GM21576 (cell line): ENCODE measurements around the gene C1QBP.
"Not testable (repeated sequence)": the region's sequence is repeated elsewhere in the genome, so short reads cannot be mapped to it uniquely, and the experiment has no call there.

Source experiments
- ATAC-seq: cut with Tn5 transposase; IDR thresholded peaks from one replicate; pipeline ENCODE4 v1.9.1; 2021; ENCODE audit warnings: mild to moderate bottlenecking, moderate library complexity; ENCODE audit not compliant: unreplicated experiment

The C1QBP gene, protein sequence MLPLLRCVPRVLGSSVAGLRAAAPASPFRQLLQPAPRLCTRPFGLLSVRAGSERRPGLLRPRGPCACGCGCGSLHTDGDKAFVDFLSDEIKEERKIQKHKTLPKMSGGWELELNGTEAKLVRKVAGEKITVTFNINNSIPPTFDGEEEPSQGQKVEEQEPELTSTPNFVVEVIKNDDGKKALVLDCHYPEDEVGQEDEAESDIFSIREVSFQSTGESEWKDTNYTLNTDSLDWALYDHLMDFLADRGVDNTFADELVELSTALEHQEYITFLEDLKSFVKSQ

DNA sequence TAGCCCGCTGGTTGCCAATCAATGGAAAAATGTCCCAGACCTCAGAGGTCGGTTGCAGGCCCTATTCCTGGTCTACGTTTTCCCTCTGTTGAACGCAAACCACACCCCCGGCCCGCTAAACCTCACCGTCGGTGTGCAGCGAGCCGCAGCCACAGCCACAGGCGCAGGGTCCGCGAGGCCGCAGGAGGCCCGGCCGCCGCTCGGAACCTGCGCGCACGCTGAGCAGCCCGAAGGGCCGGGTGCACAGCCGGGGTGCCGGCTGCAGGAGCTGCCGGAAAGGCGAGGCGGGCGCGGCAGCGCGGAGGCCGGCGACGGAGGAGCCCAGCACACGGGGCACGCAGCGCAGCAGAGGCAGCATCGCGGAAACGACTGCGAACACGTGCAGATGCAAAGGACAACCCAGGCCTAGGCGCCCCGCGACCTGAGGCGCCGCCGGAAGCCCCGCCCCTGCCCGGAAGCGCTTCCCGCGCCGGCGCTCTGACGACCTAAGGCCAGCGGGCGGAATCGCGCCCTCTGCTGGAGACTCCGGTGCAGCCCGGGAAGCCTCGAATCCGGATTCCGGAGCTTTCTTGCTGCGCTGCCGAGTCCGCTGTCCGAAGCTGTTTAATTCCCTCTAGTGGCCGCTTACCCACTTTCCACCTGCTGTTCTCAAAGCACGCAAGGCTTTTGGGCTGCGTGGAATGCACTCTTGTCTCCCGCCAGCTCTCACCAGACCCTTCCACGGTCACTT, at the start of gene C1QBP:
Gene C1QBP (minus strand): TSS at position 440 of the 730 bp plus-strand sequence. CDS start 82 bp downstream, at position 358.
- peak; percentile 72 for ATAC-seq

DNA sequence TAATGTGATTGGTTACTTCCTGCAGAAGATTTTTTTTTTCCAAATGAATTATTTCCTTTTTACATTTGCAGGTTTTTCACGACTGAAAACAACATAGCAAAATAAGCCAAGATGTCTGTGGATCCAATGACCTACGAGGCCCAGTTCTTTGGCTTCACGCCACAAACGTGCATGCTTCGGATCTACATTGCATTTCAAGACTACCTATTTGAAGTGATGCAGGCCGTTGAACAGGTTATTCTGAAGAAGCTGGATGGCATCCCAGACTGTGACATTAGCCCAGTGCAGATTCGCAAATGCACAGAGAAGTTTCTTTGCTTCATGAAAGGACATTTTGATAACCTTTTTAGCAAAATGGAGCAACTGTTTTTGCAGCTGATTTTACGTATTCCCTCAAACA, 49.8 kb upstream of the C1QBP start:
- ATAC-seq = no peak

DNA sequence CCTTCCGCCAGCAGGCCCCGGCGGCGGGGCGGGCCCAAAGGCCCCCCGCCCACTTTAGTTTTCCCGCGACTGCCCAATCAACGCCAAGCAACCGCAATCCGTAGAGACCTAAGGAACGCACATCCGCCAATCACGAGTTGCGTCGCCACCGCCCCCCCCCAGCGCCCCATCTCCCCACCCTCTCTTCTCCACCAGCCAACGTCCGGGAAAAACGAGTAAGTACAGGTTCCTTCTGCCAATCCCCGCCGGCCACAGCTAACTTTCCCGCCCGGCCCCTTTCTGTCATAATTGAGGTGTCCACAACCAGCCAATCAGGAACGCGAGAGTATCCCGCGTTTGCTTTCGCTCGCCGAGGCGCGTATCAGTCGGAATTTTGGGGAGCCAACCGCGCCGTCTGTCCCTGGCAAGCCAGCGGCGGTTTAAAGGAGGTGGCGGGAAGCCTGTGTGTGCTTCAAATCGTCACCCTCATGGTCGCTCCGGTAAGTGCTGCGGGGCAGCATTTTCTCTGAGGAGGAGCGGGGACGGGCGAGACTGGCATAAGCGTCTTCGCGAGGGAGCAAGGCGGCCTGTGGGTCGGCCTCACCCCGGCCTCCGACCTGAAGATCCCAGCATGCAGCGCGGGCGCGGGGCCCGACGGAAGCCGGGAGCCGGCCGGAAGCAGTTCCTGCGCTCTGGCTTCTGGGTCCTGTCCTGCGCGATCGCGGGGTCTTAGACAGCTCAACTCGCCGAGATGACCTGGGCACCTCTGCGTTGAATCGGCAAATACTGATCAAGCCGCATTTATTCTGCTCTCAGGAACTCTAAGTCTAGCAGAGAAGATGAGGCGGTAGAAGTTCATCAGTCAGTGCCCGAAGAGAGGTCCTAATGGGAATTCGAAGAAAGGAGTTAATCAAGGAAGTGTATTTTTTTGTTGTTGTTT, 47.5 kb upstream of the C1QBP start, which contains the start of gene MIS12:
Gene MIS12 (plus strand): TSS at position 361 of the 919 bp plus-strand sequence. CDS start 2,297 bp downstream, outside the sequence.
- peak; percentile 80 for ATAC-seq

DNA sequence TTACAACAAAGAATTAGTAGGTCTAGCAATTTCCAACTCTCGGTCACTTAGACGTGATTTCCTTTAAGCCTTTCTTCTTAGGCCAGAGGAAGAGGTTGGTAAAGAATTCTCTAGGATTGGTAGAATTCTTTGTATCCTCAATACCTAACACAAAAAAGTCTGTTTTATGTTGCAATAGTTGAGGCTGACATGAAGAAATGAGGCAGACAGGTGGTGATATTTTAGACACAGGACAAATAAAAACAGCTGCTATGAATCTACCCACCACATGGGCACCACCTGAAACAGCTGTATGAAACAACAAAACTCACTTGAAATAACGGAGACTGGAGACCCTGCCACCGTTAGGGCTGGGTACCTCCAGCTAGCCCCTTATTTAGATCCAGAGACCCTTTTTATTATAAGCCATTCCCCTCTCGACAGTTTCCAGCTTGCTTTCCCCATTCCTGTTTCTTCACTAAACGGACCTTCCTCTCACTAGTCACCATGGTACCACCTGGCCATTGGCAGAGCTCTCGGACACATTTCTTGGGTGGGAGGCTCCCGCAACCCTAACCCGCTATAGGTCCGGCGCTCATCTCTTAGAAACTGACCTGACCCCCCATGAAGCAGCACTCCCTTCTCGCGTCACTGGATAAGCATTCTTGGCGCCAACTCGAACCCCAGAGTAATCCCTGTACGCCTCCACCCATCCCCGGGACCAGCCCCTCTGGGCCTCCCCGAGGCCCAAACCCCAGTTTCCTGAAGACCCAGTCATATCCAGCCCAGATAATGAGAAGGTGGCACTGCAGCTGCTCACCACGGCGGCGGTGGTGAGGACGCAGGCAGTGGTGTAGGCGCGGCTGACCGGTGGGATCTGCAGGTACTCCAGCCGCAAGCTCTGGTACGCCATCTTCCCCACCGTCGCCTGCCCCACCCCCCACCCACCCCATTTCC, 46.6 kb upstream of the C1QBP start, which contains the start of gene DERL2:
Gene DERL2 (minus strand): TSS at position 909 of the 936 bp plus-strand sequence. CDS start 17 bp downstream, at position 892.
- peak; percentile 18 for ATAC-seq

DNA sequence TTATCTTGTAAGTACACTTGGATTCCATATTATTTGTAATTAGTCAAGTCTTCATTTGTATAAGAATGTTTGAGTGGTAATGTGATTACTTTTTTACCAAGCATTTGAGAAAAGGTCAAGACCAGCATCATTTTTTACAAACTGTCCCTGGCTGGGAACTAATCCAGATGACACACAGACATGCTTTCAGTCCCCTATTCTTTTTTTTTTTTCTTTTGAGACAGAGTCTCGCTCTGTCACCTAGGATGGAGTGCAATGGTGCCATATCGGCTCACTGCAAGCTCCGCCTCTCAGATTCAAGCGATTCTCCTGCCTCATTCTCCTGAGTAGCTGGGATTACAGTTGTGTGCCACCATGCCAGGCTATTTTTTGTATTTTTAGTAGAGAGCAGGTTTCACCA, 42.5 kb upstream of the C1QBP start:
- ATAC-seq = no peak

DNA sequence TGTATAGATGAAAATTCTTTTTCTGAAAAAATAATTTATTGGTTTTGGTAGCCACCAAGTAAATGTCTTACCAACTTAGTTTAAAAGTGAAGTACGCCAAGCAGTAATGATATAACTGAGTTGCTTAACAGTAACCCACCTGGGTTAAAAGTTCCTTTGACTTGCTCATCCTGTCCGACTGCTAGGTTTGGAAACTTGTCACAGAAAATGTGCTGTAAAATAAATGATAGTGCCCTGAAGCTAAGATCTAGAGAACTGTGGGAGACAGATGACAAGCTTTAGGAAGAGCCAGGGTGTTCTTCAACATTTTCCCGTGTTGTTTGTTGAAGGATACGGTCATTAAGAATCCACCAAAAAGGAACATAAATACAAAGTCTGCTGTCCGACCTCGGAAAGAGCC, 42.0 kb upstream of the C1QBP start:
- ATAC-seq = no peak

DNA sequence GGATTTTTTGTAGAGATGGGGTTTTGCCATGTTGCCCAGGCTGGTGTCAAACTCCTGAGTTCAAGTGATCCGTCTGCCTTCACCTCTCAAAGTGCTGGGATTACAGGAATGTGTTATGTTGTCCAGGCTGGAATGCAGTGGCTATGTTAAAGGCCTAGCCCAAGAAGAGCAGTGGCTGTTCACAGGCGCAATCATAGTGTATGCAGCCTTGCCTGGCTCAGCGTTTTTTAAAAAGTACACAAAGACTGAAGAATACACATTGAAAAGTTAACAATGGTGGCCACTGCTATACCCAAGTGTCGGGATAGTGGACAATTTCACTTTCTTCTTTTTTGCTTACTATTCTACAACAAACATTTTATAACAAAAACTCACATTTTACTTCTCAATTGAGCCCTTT, 40.0 kb upstream of the C1QBP start:
- ATAC-seq = no peak

DNA sequence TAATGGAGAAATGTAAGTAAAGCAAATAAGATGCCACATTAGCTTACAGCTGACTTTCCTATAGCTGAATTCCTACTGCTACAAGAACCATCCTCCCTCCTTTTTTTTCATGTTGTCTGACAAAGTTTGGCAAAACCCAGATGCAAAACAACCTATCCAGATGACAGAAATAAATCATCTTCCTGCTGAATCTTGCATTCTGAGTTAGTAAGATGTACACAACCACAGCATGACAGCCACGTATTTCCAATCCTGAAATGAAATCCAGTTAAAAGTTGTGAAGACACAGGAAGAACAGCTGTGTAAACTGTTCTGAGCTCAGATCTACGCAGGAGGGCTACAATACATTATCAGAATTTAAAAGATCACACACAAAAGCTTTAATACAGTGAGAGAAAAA, 35.0 kb upstream of the C1QBP start:
- ATAC-seq = no peak

DNA sequence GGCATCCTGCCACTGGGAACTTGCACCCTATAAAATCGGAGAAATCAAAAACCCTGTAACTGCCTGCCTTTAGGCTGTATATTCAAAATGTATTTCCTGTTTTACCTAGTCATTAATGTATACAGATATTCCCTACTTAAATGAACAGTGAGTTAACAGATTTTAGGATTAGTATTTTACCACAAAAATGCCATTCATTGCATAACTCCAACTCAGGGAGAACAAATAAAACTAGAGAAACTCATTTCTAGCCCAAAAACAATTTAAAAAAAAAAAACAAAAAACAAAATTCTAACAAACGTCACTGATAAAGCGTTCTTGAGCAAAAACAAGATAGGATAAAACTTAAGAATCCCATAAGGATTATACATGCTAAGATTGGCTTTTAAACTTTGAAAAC, 33.6 kb upstream of the C1QBP start:
- no peak for ATAC-seq

DNA sequence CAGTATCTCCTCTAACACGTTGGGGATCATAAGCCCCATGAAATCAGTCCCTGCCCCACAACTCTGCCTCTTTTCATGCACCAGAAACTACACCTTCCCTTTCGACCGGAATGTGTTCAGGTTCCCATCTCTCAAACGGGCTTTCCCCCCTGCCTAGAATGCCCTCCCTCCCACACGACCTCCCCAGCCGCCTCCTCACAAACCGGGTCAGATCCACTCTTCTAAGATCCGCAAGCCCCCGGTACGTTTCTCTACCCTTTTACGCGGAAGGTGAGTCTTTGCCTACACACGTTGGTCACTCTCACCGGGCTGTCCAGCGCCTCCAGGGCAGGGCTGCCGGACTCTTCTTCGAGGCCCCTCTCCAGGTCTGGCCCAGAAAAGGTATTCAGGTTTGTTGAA, 29.1 kb upstream of the C1QBP start:
- ATAC-seq = peak; percentile 7

DNA sequence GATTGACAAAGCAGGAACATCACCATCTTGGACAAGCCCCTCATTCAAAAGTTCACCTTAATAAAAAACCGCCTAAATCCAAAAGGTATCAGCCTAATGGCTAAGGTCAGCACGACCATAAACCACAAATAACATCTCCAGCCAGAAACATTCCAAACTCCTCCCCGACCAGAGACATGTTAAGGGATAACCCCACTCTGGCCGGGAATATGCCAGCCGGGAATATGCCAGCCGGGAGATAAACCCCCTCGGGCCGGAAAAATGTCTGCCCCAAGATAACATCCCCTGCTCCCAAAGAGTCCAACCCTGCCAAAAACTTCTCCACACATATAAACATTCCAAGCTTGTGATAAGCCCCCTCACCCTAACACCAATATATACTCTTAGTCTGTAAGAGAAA, 28.5 kb upstream of the C1QBP start:
- no peak for ATAC-seq

DNA sequence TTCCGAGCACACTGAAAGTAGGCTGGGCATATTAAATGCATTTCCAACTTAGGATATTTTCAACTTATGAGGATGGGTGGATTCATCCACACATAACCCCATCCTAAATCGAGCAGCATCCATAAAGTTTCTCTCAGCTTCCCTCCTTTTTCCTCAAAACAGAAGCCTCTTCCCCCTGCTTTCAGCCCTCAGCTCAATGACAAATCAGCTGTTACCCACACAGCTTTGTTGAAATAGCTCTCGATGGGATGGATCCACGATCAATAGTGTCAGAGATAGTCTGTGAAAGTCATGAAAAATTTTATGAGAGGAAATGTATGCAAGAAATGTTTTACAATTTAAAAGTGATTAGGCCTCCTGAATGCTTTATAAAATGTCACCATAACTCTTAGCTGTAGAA, 27.3 kb upstream of the C1QBP start:
- ATAC-seq = no peak

DNA sequence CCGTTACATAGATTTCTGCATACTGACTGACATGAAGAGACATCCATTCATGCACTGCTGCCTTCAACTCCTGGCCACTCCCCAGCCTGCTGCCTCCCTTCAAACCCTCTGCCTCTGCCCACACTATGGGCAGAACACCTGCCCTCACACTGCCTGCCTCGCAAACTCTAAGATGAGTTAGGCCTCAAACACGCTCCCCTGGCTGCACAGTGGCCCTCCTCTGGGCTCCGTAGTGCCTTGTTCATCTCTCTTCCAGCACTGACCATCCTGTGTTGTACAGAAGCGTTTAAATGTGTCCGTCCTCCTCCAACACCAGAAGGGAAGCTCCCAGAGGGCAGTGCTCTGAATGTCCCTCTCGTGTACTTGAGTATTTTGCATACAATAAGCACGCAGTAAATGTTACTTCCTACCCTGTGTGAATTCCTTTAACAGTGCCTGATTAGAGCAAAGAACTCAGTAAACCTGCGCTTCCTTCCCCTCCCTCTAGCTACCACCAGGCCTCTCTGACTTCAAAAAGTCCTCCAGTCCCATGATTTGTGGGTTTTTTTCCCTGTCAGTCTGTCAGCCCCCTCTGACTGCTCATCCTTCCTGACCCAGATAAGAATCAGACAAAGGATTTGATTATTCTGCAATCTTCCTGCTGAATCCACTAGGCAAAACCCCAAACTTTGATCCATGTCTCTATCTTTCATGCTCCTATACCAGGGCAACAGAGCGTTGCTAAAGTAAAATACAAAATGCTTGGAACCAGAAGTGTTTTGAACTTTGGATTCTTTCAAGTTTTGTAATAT, 26.0 kb upstream of the C1QBP start:
- no peak for ATAC-seq

DNA sequence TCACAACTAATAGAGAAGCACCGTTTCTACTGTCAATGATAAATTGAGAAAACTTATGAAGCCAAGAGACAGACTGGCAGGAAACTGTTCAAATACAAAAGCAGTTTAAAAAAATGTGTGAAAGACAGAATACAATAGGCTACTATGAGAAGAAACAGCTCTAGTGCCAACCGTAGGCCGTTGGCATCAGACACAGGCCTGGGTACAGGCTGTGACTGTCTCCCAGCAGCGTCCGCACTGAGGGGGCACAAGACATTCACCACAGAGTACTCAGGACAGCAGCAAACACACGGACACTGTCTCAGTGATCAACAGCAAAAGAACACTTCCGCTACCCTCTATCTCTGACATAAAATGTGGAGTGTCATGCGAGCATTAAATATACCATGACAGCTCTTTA, 7.8 kb upstream of the C1QBP start:
- ATAC-seq = no peak

DNA sequence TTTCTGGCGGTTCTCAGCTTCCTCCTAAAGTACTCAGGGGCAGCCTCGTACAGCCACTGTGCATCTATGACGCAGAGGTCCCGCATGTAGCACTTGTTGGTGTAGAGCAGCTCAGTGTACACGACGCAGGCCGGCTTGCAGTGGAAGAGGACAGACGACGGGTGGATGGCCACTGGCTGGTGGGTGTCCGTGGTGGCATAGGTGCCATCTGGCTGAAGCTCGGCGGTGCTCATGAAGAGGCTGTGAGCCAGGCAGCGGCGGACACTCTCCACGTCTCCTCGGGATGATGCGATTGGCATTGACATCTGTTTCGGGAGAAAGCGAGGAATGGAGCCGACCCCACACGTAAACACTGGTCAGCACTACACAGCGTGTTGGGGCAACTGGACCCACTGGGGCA, 5.3 kb upstream of the C1QBP start:
- no peak for ATAC-seq

DNA sequence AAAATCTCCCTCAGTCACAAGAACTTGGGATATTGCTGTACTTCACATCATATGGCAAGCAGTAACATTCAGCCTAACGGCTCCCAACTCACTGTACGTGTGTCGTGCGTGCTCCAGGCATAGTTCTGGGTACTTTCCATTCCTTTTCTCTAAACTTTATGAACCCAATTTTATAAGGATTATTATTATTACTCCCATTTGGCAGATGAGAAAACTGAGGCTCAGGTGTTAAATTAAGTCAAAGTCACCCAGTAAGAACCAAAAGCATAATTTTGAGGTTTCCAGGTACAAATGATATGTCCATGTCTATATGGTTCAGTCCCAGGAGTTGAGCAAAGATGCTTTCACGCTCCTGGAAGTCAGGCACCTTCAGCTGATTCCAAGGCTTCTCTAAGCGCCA, 4.8 kb upstream of the C1QBP start:
- no peak for ATAC-seq

DNA sequence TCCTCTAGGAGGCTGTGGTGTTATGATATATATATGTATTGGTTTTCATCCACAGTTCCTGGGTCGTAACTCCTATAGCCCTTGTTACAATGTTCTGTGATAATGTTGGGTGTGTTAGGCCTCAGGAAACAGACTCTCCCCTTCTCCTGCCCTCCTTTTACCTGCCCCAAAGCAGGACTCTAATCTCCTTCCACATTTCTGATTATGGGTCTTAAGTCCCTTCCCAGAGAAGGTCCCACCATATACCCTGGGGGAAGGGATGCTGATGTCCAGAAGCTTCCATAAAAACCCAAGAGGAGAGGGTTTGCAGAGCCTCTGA, 450 bp upstream of the C1QBP start:
- ATAC-seq = no peak

DNA sequence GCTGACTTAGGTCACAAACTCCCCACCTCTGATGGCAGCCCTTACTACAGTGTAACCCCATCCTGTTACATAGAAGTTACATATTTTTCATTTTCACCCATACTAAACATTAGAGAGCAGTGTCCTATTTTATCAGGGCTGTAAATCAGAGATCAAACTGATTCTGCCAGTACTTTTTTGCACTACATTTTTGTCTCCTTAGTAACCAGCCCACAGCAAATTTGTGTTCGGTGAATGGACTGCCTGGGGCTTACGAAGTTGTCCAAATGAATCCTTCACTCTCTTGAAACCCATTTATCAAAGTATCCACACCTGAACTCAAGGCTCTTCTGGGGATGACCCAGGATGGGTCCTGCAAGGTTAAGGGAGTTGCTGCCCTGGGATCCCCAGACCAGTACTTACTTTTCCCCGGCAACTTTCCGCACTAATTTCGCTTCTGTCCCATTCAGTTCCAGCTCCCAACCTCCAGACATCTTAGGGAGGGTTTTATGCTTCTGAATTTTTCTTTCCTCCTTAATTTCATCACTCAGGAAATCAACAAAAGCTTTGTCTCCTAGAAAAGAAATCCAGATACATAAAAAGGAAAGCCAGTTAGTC, 1.1 kb downstream of the C1QBP start:
- no peak for ATAC-seq

DNA sequence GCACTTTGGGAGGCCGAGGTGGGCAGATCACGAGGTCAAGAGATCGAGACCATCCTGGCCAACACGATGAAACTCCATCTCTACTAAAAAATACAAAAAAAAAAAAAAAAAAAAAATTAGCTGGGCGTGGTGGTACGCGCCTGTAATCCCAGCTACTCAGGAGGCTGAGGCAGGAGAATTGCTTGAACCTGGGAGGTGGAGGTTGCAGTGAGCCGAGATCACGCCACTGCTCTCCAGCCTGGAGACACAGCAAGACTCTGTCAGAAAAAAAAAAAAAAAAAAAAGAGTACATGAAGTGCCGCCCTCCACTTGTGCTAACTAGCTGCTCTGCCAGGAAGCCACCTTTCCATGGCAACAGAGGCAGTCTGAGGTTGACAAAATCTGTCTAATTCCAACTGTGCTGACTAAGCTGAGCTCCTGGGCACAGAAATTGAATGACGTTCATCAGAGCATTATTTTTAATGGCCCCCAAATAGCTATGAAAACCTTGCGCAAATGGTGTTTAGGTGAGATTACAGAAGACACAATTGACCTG, 3.1 kb downstream of the C1QBP start:
- not testable (repeated sequence) for ATAC-seq
